Naive thymus-derived CD8-positive, alpha-beta T cell (primary cell): ENCODE measurements around the gene SLC30A4. TPM values are rescaled to one million over a fixed set of nuclear protein-coding genes. Genes with fewer than 3 reads are reported as not detected.
"Not testable (repeated sequence)": the region's sequence is repeated elsewhere in the genome, so short reads cannot be mapped to it uniquely, and the experiment has no call there.

ENCODE experiments used
- ATAC-seq, 2 donors: fragments of 150-1000 bp; cut with Tn5 transposase in 1 of 2; sonication (Bioruptor Pico), chemical (Tn5 transposase) in 1 of 2; 1 replicate in 1 of 2; 2 replicates in 1 of 2; pipeline ENCODE4 v1.10.0; 2021; ENCODE audit warnings: mild to moderate bottlenecking in 2 of 2, moderate library complexity in 2 of 2
- POLR2A ChIA-PET: fragments of 350-600 bp; sonication (Branson Sonifier 250); formaldehyde crosslinking; loops from one replicate; lab custom pipeline; 2021; ENCODE audit warnings: antibody characterized with exemption; lab: Charles Lee
- DNase-seq, 10 donors: peaks; one replicate each; pipeline versions ENCODE4 v3.0.0 to v3.0.0-alpha.2; 2020 to 2022
- H3K27ac Mint-ChIP-seq, 10 donors: one replicate each; pipeline ENCODE4 v1.8.0; 2020 to 2022; ENCODE audit warnings: mild to moderate bottlenecking in 10 of 10, mixed read lengths in 10 of 10, moderate library complexity in 4 of 10, inconsistent platforms in 1 of 10
- H3K27me3 Mint-ChIP-seq, 5 donors: one replicate each; pipeline ENCODE4 v1.8.0; 2021 to 2022; ENCODE audit warnings: mixed read lengths in 5 of 5
- H3K36me3 Mint-ChIP-seq, 3 donors: one replicate each; pipeline ENCODE4 v1.8.0; 2020 to 2022; ENCODE audit warnings: mixed read lengths in 3 of 3, mild to moderate bottlenecking in 2 of 3, inconsistent platforms in 1 of 3
- H3K4me1 Mint-ChIP-seq, 4 donors: one replicate each; pipeline ENCODE4 v1.8.0; 2021 to 2022; ENCODE audit warnings: mixed read lengths in 4 of 4
- H3K4me3 Mint-ChIP-seq, 10 donors: one replicate each; pipeline ENCODE4 v1.8.0; 2020 to 2022; ENCODE audit warnings: mild to moderate bottlenecking in 10 of 10, mixed read lengths in 10 of 10, moderate library complexity in 6 of 10, inconsistent platforms in 1 of 10
- H3K9me3 Mint-ChIP-seq, 9 donors: one replicate each; pipeline ENCODE4 v1.8.0; 2020 to 2022; ENCODE audit warnings: mixed read lengths in 9 of 9, mild to moderate bottlenecking in 3 of 9, inconsistent platforms in 1 of 9, moderate library complexity in 1 of 9
- polyA plus RNA-seq, 3 donors: library from polyadenylated mRNA; unstranded; fragments of 300-500 nt; fragmentation: Illumina TruSeq; gene quantifications; one replicate each; pipeline ENCODE4 v1.2.3, GENCODE V29; 2021
- total RNA-seq, 8 experiments: library from RNA in 2 of 8; stranded (reverse) in 2 of 8; gene quantifications; one replicate each; pipeline ENCODE4 v1.2.3 and lab custom pipeline; 2021 to 2026

SLC30A4 gene
- total and polyA plus RNA-seq, 5 experiments from 2014 or later: 1.9 to 6.7 (median 2.9) TPM

DNA sequence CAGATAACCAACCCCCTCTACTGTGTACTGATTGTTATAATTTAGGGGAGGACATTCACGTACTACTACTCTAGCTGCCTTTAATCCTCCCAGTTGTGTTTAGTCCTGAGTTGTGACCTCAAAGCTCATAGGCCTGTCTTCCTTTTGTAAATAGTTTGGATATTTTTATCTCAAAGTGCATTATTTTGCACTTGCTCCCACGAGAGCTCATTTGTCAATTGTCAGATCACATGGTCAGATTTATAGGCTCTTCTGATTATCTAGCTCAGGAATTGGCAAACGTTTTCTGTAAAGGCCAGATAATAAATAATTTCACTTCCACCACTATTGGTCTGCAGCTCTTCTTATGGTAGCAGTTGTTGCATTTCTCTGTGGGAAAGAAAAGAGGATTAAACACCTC is 14.4 kb upstream of the SLC30A4 start:
- Mint-ChIP-seq H3K4me3 (no peak overlapping the region), H3K9me3 (no peaks in the 10 kb centered on the region), H3K4me1 (peaks cover 0 to 3% (median 0%) of the 10 kb centered on the region in 4 donors), H3K36me3 (no peaks in the 10 kb centered on the region), H3K27ac (no peak overlapping the region), H3K27me3 (peaks cover 0 to 5% (median 1%) of the 10 kb centered on the region in 5 donors)
- POLR2A ChIA-PET: no interaction called here
- DNase-seq (no peak), ATAC-seq (no peak)

GRCh38 chr15:45535486-45536042 is 13.0 kb upstream of the SLC30A4 start:
- Mint-ChIP-seq H3K4me1 (peaks cover 0 to 3% (median 0%) of the 10 kb centered on the region in 4 donors), H3K27me3 (peaks cover 0 to 5% (median 1%) of the 10 kb centered on the region in 5 donors), H3K4me3 (no peak overlapping the region), H3K36me3 (no peaks in the 10 kb centered on the region), H3K27ac (no peak overlapping the region), H3K9me3 (no peaks in the 10 kb centered on the region)
- no peak for DNase-seq
- ATAC-seq: no peak
- POLR2A ChIA-PET: no interaction called here

DNA sequence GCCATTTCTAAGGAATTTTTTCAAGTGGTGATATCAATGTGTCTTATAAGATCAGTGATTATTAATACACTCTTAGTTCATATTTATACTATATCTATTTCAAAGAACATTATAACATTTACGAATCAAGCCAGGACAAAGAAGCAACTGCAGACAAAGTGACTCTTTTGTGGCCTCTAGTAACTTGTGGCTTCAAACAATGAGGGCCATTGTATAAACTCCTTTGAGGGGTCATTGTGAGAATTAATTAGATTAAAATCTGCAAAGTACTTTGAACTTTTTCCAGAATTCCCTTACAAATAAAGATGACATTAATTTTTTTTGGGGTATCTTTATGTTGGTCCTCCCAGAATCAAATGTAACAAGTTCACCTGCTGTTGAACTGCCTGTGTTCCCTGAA is 12.3 kb upstream of the SLC30A4 start:
- DNase-seq (no peak), ATAC-seq (no peak)
- Mint-ChIP-seq H3K36me3 (no peaks in the 10 kb centered on the region), H3K4me3 (no peak overlapping the region), H3K27me3 (peaks cover 0 to 5% (median 1%) of the 10 kb centered on the region in 5 donors), H3K4me1 (peaks cover 0 to 3% (median 0%) of the 10 kb centered on the region in 4 donors), H3K27ac (no peak overlapping the region), H3K9me3 (no peaks in the 10 kb centered on the region)
- POLR2A ChIA-PET: no interaction called here

GRCh38 chr15:45532892-45533291 is 10.3 kb upstream of the SLC30A4 start:
- H3K9me3 Mint-ChIP-seq, H3K27ac Mint-ChIP-seq, ATAC-seq, POLR2A ChIA-PET, H3K36me3 Mint-ChIP-seq, DNase-seq, H3K4me3 Mint-ChIP-seq, H3K4me1 Mint-ChIP-seq, H3K27me3 Mint-ChIP-seq: not testable (repeated sequence)

DNA sequence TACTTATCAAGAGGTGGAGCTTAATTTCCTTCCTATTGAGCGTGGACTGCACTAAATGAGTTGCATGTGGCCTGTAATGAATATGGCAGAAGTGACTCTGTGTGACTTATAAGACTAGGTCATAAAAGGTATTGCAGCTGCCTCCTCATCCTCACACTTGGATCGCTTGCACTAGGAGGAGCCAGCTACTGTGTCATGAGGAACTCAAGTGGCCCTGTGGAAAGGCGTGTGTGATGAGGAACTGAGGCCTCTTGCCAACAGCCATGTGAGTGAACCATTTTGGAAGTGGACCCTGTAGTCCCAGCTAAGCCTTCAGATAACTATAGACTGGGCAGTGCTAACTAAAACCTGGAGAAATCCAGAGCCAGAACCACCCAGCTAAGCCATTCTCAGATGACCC is 7.1 kb upstream of the SLC30A4 start:
- POLR2A ChIA-PET: interaction anchor here (1.1 kb wide), 1 partner anchor 85 kb away, joined by 3 read pairs; no protein-coding TSS in a partner anchor
- Mint-ChIP-seq H3K27ac (no peak overlapping the region), H3K4me3 (no peak overlapping the region), H3K36me3 (no peaks in the 10 kb centered on the region), H3K27me3 (peaks cover 0 to 5% (median 1%) of the 10 kb centered on the region in 5 donors), H3K9me3 (no peaks in the 10 kb centered on the region), H3K4me1 (peaks cover 0 to 12% (median under 1%) of the 10 kb centered on the region in 4 donors)
- DNase-seq (no peak), ATAC-seq (no peak)

DNA sequence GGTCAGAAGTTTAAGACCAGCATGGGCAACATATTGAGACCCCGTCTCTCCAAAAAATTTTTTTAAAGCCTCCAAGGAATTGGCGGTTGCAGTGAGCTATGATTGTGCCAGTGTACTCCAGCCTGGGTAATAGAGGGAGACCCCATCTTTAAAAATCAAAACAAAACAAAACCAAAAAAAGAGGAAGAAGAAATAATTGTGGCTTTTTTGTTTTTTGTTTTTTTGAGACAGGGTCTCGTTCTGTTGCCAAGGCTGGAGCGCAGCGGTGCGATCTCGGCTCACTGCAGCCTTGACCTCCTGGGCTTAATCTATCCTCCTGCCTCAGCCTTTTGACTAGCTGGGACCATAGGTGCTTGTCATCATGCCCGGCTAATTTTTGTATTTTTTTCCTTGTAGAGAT is 4.5 kb upstream of the SLC30A4 start:
- peaks cover 5 to 19% (median 7%) of the 10 kb centered on the region in 4 donors for H3K4me1 Mint-ChIP-seq
- peaks cover 0 to under 1% (median 0%) of the 10 kb centered on the region in 5 donors for H3K27me3 Mint-ChIP-seq
- no peaks in the 10 kb centered on the region for H3K9me3 Mint-ChIP-seq
- no peak overlapping the region for H3K27ac Mint-ChIP-seq
- H3K4me3 Mint-ChIP-seq: no peak overlapping the region
- H3K36me3 Mint-ChIP-seq: no peaks in the 10 kb centered on the region
- DNase-seq (no peak), ATAC-seq (no peak)
- POLR2A ChIA-PET: interaction anchor here (0.9 kb wide), 1 partner anchor 60 kb away, joined by 3 read pairs; no protein-coding TSS in a partner anchor

- H3K27me3 Mint-ChIP-seq: no peaks in the 10 kb centered on the region
- no peaks in the 10 kb centered on the region for H3K9me3 Mint-ChIP-seq
- peak overlapping the region; percentile 86 to 94 (median 92) for H3K4me3 Mint-ChIP-seq
- peaks cover 2 to 8% (median 2%) of the 10 kb centered on the region in 3 donors for H3K36me3 Mint-ChIP-seq
- peak overlapping the region; percentile 55 to 95 (median 87) for H3K27ac Mint-ChIP-seq
- peaks cover 20 to 48% (median 36%) of the 10 kb centered on the region in 4 donors for H3K4me1 Mint-ChIP-seq
- POLR2A ChIA-PET: interaction anchor here (4.5 kb wide), 1 partner anchor 64 kb away, joined by 25 read pairs; the partner anchor contains the start of gene BLOC1S6
- ATAC-seq (no peak), DNase-seq (no peak)
Observed at GRCh38 chr15:45523166-45523460, 558 bp upstream of the SLC30A4 start.

GRCh38 chr15:45521596-45522327 is 793 bp downstream of the SLC30A4 start:
- POLR2A ChIA-PET: interaction anchor here (4.5 kb wide), 1 partner anchor 65 kb away, joined by 25 read pairs; the partner anchor contains the start of gene BLOC1S6
- Mint-ChIP-seq H3K4me3 (peak overlapping the region; percentile 91 to 99 (median 94)), H3K4me1 (peaks cover 25 to 45% (median 40%) of the 10 kb centered on the region in 4 donors), H3K27ac (peak overlapping the region; percentile 82 to 91 (median 89)), H3K36me3 (peaks cover 5 to 14% (median 5%) of the 10 kb centered on the region in 3 donors), H3K27me3 (no peaks in the 10 kb centered on the region), H3K9me3 (no peaks in the 10 kb centered on the region)
- DNase-seq (peak in 5 of 10 donors; percentile 5 to 35 (median 23)), ATAC-seq (peak; percentile 5 to 20)

DNA sequence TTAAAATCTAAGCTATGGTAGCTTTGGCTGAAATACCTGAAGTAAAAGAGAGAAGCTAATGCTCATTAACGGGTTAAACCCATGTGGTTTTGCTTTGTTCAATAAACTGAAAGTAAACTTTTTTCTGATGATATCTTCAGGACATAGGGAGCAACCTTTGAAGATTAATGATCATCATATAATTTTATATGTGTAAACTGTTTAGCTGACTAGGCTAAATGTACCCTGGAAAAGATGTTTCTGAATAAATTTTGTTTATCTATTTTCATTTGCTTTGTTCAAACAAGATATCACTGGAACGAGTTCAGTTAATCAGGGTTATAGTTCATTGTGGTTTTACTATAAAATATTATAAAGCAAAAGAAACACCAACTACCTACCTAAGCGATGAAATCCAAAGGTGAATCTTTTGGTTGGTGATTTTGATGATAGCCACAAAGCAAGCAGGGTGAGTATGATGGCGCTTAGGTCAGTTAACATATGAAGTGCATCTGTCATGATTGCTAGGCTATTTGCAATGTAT is 11.7 kb downstream of the SLC30A4 start:
- ATAC-seq (no peak), DNase-seq (no peak)
- Mint-ChIP-seq H3K27me3 (no peaks in the 10 kb centered on the region), H3K4me3 (no peak overlapping the region), H3K27ac (no peak overlapping the region), H3K36me3 (peaks cover 0 to 47% (median 22%) of the 10 kb centered on the region in 3 donors), H3K4me1 (no peaks in the 10 kb centered on the region), H3K9me3 (no peaks in the 10 kb centered on the region)
- POLR2A ChIA-PET: no interaction called here

- ATAC-seq, H3K4me1 Mint-ChIP-seq, H3K9me3 Mint-ChIP-seq, H3K27me3 Mint-ChIP-seq, H3K4me3 Mint-ChIP-seq, POLR2A ChIA-PET, H3K27ac Mint-ChIP-seq, DNase-seq: not testable (repeated sequence)
- peaks cover 0 to 52% (median 28%) of the 10 kb centered on the region in 3 donors for H3K36me3 Mint-ChIP-seq
Observed at GRCh38 chr15:45507143-45507542, 15.4 kb downstream of the SLC30A4 start.

GRCh38 chr15:45499426-45499825 is 23.1 kb downstream of the SLC30A4 start:
- ATAC-seq (no peak), DNase-seq (no peak)
- Mint-ChIP-seq H3K27ac (no peak overlapping the region), H3K4me1 (no peaks in the 10 kb centered on the region), H3K27me3 (no peaks in the 10 kb centered on the region), H3K4me3 (no peak overlapping the region), H3K9me3 (no peaks in the 10 kb centered on the region), H3K36me3 (peaks cover 0 to 11% (median 9%) of the 10 kb centered on the region in 3 donors)
- POLR2A ChIA-PET: no interaction called here

DNA sequence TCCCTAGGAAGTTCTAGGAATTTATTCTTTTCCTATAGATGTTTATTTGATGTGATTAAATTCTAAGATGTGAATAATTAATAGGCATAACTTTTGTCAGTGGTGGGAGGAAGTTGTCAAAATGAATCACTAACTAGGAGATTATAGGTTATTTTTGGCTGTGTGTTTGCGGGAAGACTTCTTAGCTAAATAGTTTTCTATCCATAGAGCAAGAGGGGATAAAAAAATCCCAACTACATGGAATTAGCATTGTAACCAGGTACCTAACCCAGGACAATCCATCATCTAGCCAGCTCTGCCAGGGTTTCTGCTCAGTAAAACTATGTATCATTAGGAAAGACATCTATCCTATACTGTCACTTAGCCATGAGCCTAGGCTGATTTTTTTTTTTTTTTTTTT is 23.9 kb downstream of the SLC30A4 start:
- Mint-ChIP-seq H3K9me3 (no peaks in the 10 kb centered on the region), H3K4me1 (no peaks in the 10 kb centered on the region), H3K4me3 (no peak overlapping the region), H3K27ac (no peak overlapping the region), H3K36me3 (peaks cover 0 to 11% (median 9%) of the 10 kb centered on the region in 3 donors), H3K27me3 (no peaks in the 10 kb centered on the region)
- DNase-seq: no peak
- ATAC-seq: no peak
- POLR2A ChIA-PET: no interaction called here

GRCh38 chr15:45497261-45497660 is 25.3 kb downstream of the SLC30A4 start:
- ATAC-seq (no peak), DNase-seq (no peak)
- Mint-ChIP-seq H3K27me3 (no peaks in the 10 kb centered on the region), H3K36me3 (peaks cover 0 to 5% (median 2%) of the 10 kb centered on the region in 3 donors), H3K4me1 (no peaks in the 10 kb centered on the region), H3K27ac (no peak overlapping the region), H3K4me3 (no peak overlapping the region), H3K9me3 (no peaks in the 10 kb centered on the region)
- POLR2A ChIA-PET: no interaction called here
